Small intestine (tissue), 7 donors: ENCODE measurements around the gene CHI3L2. TPM values are rescaled to one million over a fixed set of nuclear protein-coding genes. Genes with fewer than 3 reads are reported as not detected.

Experiments used
- DNase-seq, 2 donors: peaks; one replicate each; pipeline versions ENCODE4 v3.0.0 to v3.0.0-alpha.2; 2013
- FAIRE-seq: peaks from 2 replicates; lab custom pipeline; 2012; peaks lifted over from hg19 to GRCh38; lab: Jason Lieb, UNC
- H3K27ac ChIP-seq, 3 donors: one replicate each; pipeline ENCODE4 v1.5.1; 2013; ENCODE audit warnings: low read length in 2 of 3, mild to moderate bottlenecking in 2 of 3, control low read depth in 1 of 3, inconsistent platforms in 1 of 3, low read depth in 1 of 3, moderate library complexity in 1 of 3
- H3K27me3 ChIP-seq, 3 donors: one replicate each; pipeline ENCODE4 v1.6.1; 2013; ENCODE audit warnings: low read length in 3 of 3, inconsistent platforms in 1 of 3; ENCODE audit not compliant: control insufficient read depth in 3 of 3, insufficient read depth in 3 of 3
- H3K36me3 ChIP-seq, 3 donors: one replicate each; pipeline ENCODE4 v1.6.1; 2013; ENCODE audit warnings: low read length in 3 of 3, inconsistent platforms in 1 of 3, low read depth in 1 of 3, mild to moderate bottlenecking in 1 of 3, moderate library complexity in 1 of 3; ENCODE audit not compliant: control insufficient read depth in 3 of 3, insufficient read depth in 2 of 3
- H3K4me1 ChIP-seq, 3 donors: one replicate each; pipeline ENCODE4 v1.6.1; 2013; ENCODE audit warnings: low read length in 2 of 3, inconsistent platforms in 1 of 3, low read depth in 1 of 3, mild to moderate bottlenecking in 1 of 3, moderate library complexity in 1 of 3; ENCODE audit not compliant: control insufficient read depth in 3 of 3, insufficient read depth in 2 of 3
- H3K4me3 ChIP-seq, 3 donors: one replicate each; pipeline ENCODE4 v1.5.1; 2013; ENCODE audit warnings: low read length in 3 of 3, control low read depth in 1 of 3, inconsistent platforms in 1 of 3, low read depth in 1 of 3, mild to moderate bottlenecking in 1 of 3, moderate library complexity in 1 of 3
- H3K9me3 ChIP-seq, 2 donors: one replicate each; pipeline ENCODE4 v1.6.1; 2013; ENCODE audit warnings: low read depth in 1 of 2, low read length in 1 of 2; ENCODE audit not compliant: control insufficient read depth in 2 of 2, insufficient read depth in 1 of 2
- WGBS, 3 donors: extraction: QIAGEN DNeasy Blood & Tissue Kit; methylation state at CpG; one replicate each; pipeline ENCODE4 v1.1.7; 2013; 5-methylcytosine and 5-hydroxymethylcytosine counted together
- polyA plus RNA-seq, 4 donors: library from polyadenylated mRNA; stranded (reverse) in 3 of 4; unstranded in 1 of 4; fragments of 200-250 nt in 3 of 4; fragments of 120-200 nt in 1 of 4; gene quantifications; one replicate each; pipeline versions ENCODE4 v1.2.1 to v1.2.3, GENCODE V29; 2013
- donor health status: healthy with polysubstance abuse.
- donor health status: control.
- donor health status: control.
- donor health status: Bipolar disorder and iron deficiency.
- donor health status: healthy.

Gene CHI3L2
- polyA plus RNA-seq, 4 donors: 1.1 to 4.7 (median 1.9) TPM

DNA sequence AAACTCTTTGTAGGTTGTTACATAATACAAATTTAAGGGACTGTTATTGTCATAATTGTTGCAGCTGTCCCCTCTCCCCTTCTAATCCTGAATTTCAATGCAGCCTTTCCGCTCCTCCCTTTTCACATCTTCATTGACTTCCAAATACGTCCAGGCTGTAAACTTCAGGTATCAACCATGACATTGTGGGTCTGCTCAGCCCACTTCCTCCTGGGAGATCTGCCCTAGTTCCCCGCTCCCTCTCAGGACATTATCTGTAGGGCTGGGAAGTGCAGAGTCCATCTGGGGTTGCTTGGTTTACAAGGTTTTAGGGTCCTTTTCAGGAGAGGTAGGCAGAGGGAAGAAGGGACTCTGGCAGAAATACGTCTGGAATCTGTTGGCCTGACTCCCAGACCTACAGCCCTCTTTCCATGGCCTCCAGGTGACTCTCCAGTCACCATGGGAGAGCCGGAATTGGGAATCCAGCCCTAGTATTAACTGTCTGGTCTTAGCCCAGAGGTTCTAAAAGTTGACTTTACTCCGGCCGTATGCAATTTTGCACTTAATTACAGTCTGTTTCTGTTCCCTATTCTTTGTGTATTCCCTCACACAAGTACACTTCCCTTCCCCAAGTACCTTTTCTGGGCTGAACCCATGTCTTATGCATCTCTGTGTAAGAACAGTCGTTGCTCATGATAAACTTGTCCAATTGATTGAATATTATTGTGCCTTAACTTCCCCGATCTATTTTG lies 22.4 kb upstream of the CHI3L2 start:
- H3K4me1 ChIP-seq: peaks cover 0 to 36% (median 15%) of the 10 kb centered on the region in 3 donors
- no peaks in the 10 kb centered on the region for H3K27me3 ChIP-seq
- DNase-seq: peak; percentile 45 to 65
- H3K27ac ChIP-seq: peak overlapping the region; percentile 79 to 97 (median 88)
- H3K4me3 ChIP-seq: peak overlapping the region in 1 of 3 donors; percentile 98
- H3K36me3 ChIP-seq: peaks cover 0 to 7% (median 0%) of the 10 kb centered on the region in 3 donors
- 35 to 54% (median 46%) methylated on average over 9 of the region's 9 CpGs for WGBS, 3 donors
- no peaks in the 10 kb centered on the region for H3K9me3 ChIP-seq
- no peak for FAIRE-seq

DNA sequence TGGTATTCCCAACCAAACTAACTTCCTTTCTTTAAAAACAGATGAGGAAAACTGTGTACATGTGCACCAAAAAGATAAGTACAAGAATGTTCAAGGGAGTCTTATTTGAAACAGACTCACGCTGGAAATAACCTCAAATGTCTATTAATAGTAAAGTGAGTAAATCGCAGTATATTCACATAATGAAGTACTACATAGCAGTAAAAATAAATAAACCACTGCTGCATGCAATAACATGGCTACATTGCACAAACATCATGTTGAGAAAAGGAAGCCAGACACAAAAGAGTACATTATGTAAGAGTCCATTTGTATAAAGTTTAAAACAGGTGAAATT lies 21.8 kb upstream of the CHI3L2 start:
- Histone ChIP-seq H3K27ac (no peak overlapping the region), H3K36me3 (peaks cover 0 to 2% (median 0%) of the 10 kb centered on the region in 3 donors), H3K4me1 (peaks cover 0 to 32% (median 13%) of the 10 kb centered on the region in 3 donors), H3K27me3 (no peaks in the 10 kb centered on the region), H3K4me3 (no peak overlapping the region), H3K9me3 (no peaks in the 10 kb centered on the region)
- WGBS, 3 donors: 53 to 62% (median 58%) methylated on average over 2 of the region's 2 CpGs
- DNase-seq: no peak
- FAIRE-seq: no peak

DNA sequence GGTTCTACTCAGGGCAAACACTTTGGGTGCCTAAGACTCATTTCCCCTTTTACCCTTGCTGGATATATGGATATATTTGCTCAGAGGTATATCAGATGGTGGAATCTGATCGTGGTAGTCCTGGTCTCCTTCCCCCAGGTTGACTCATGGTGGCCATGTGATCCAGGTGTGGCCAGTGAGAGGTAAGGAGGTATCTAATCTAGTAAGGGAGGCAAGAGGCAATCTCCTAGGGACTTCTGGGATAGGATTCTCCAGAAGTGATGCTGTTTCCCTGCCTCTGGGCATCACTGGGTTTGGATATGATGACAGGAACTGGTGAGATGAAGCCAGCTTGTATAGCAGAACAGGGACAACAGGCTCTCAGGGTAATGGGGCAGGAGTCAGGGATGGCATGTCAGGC lies 18.6 kb upstream of the CHI3L2 start:
- FAIRE-seq: no peak
- Histone ChIP-seq H3K4me3 (no peak overlapping the region), H3K4me1 (peaks cover 0 to 20% (median 2%) of the 10 kb centered on the region in 3 donors), H3K27me3 (no peaks in the 10 kb centered on the region), H3K9me3 (no peaks in the 10 kb centered on the region), H3K36me3 (no peaks in the 10 kb centered on the region), H3K27ac (no peak overlapping the region)
- no peak for DNase-seq
- 6 to 40% (median 32%) methylated on average over 1 of the region's 1 CpG for WGBS, 3 donors

DNA sequence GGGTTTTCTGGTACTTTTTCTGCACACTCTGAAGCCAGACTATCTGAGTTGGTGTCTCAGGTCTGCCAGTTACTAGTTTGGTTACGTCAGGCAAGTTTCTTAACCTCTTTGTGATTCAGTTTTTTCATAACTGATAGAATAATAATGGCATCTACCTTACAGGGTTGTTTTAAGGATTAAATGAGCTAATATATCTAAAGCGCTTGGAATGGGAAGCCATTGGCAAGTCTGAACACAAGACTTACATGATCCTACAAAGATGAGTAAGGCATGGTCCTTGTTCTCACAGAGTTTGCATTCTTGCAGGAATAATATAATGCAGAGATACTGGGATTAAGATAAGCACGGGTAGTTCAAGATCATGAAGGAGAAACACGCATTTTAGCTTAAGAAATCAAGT lies 17.9 kb upstream of the CHI3L2 start:
- Histone ChIP-seq H3K4me3 (no peak overlapping the region), H3K27ac (no peak overlapping the region), H3K36me3 (no peaks in the 10 kb centered on the region), H3K9me3 (no peaks in the 10 kb centered on the region), H3K4me1 (peaks cover 0 to 18% (median 2%) of the 10 kb centered on the region in 3 donors), H3K27me3 (no peaks in the 10 kb centered on the region)
- FAIRE-seq (no peak), DNase-seq (no peak)
- WGBS, 3 donors: 74 to 88% (median 85%) methylated on average over 4 of the region's 4 CpGs

DNA sequence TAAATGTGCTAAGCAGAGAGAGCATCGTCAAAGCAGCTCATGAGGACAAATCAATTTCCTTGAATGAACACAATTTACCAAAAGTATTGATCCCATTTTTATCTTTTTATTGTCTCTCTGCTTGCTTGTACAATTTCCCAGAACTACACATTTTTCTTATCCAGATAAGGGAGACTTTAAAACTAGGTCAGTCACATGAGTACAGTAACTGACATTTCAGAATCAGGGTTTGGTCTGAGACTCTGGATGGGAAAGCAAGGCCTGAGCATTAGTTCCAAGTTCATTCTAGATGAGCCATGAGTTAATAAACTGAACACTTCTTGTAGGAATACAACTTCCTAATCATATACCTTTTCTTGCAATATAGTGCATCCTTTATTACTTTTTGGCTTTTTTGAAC lies 15.6 kb upstream of the CHI3L2 start:
- H3K4me3 ChIP-seq: no peak overlapping the region
- FAIRE-seq: no peak

DNA sequence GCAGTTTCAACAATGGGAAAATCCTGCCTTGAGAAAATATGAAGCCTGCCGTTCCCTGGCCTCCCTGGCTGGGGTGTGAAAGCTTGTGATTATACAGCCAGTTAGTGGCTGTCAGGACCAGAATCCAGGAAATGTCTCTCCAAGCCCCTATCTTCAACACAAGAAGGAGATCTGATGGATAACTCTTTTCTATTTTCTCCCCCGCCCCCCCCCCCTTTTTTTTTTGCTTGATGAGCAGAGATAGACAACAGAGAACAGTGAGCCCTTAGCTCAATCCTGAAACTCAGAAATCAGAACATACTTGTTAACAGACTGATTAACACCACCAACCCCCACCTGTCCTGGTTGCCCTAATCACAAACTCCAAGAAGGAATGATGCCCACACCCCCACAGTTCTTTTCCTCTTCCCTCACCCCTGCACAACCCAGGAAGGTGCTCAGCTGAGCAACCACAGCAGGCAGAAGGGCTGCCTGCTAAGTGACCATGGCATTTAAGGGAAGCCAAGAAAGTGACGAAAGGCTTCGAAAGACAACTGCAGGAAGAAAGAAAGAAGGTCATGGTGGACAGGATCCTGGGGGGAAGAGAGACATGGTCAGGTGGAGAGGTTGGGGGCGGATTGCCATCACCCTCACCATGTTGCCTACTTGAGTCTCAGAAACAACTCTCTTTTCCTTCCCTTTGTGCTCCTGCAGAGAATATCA lies 14.7 kb upstream of the CHI3L2 start:
- no peaks in the 10 kb centered on the region for H3K9me3 ChIP-seq
- no peak for DNase-seq
- H3K4me3 ChIP-seq: no peak overlapping the region
- peak overlapping the region in 2 of 3 donors; percentile 20 to 38 for H3K27ac ChIP-seq
- peaks cover 0 to 26% (median 2%) of the 10 kb centered on the region in 3 donors for H3K4me1 ChIP-seq
- no peaks in the 10 kb centered on the region for H3K36me3 ChIP-seq
- WGBS, 3 donors: 82 to 89% (median 87%) methylated on average over 5 of the region's 5 CpGs
- no peaks in the 10 kb centered on the region for H3K27me3 ChIP-seq
- no peak for FAIRE-seq

More for the DNA sequence above, 15.6 kb upstream of the CHI3L2 start:
- Histone ChIP-seq H3K4me1 (peaks cover 0 to 26% (median 2%) of the 10 kb centered on the region in 3 donors), H3K9me3 (no peaks in the 10 kb centered on the region), H3K36me3 (no peaks in the 10 kb centered on the region), H3K27me3 (no peaks in the 10 kb centered on the region), H3K27ac (peak overlapping the region in 1 of 3 donors; percentile 38)
- DNase-seq: peak in 1 of 2 donors; percentile 56
- WGBS, 3 donors: 91 to 93% (median 93%) methylated on average over 1 of the region's 1 CpG

DNA sequence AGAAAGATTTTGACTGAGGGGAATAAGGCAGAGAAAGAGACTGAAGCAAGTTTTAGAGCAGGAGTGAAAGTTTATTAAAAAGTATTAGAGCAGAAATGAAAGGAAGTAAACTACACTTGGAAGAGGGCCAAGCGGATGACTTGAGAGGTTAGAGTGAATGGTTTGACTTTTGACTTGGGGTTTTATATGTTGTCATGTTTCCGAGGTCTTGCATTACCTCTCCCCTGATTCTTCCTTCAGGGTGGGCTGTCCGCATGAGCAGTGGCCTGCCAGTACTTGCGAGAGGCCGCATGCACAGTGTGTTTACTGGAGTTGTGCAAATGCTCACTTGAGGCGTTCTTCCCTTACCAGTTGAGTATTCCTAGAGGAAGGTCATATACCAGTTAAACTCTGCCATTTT lies 14.1 kb upstream of the CHI3L2 start:
- H3K9me3 ChIP-seq: no peaks in the 10 kb centered on the region
- WGBS, 3 donors: 75 to 80% (median 78%) methylated on average over 6 of the region's 6 CpGs
- no peak overlapping the region for H3K4me3 ChIP-seq
- H3K36me3 ChIP-seq: no peaks in the 10 kb centered on the region
- peaks cover 0 to 26% (median 2%) of the 10 kb centered on the region in 3 donors for H3K4me1 ChIP-seq
- H3K27ac ChIP-seq: no peak overlapping the region
- no peak for FAIRE-seq
- DNase-seq: peak in 1 of 2 donors; percentile 53
- no peaks in the 10 kb centered on the region for H3K27me3 ChIP-seq

DNA sequence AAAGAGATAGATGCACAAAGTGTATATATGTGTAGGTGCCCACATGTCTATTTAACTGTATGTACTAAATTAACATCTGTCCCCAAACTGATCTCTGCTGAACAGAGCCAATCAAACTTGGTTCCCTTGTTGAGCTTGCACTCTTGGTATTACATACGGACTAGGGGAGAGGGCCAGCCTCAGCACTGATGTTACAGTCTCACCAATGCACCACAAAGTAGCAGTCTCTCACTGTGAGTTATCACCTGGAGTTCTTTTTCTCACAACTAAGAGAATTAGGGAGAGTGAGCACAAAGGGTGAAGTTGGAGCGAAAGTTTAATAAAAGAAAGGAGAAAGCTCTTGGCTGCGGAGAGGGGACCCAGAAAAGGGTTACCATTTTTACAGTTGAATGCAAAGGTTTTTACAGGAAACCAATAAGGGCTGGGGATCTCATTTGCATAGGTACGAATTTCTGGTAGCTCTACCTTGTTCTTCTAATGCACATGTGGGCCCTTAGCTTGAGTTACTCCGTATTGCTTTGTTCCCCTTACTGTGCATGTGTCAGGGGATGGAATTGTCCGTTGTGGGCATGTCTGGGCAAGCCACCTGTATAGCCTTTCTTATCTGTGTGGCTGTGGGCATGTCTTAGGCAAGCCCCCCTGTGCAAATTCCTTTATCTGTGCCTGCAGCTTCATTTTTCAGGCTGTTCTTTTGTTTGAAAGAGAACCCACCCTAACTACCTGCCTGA lies 13.3 kb upstream of the CHI3L2 start:
- WGBS, 3 donors: 68 to 79% (median 75%) methylated on average over 6 of the region's 6 CpGs
- H3K27me3 ChIP-seq: no peaks in the 10 kb centered on the region
- FAIRE-seq (no peak), DNase-seq (no peak)
- no peaks in the 10 kb centered on the region for H3K36me3 ChIP-seq
- H3K27ac ChIP-seq: peak overlapping the region in 2 of 3 donors; percentile 69 to 89
- H3K4me3 ChIP-seq: no peak overlapping the region
- H3K9me3 ChIP-seq: no peaks in the 10 kb centered on the region
- H3K4me1 ChIP-seq: peaks cover 0 to 26% (median 0%) of the 10 kb centered on the region in 3 donors
